Stimulated activated CD4-positive, alpha-beta T cell treated with anti-CD3 and anti-CD28 coated beads, TNF-alpha, amount 100 ng/mL, for 48 hours (primary cell): ENCODE results near the gene SLC34A3.
A peak's percentile ranks its signal among the peaks of the same experiment; 100 is the strongest.

Experiments used
- DNase-seq, 3 donors: peaks; one replicate each; pipeline ENCODE4 v3.0.0-alpha.2; 2020; ENCODE audit warnings: low read depth in 3 of 3

SLC34A3 gene

GRCh38 chr9:137217276-137218211 is 13.2 kb upstream of the SLC34A3 start:
- DNase-seq: no peak

- DNase-seq: no peak
Observed at GRCh38 chr9:137218212-137218753, 12.4 kb upstream of the SLC34A3 start.

GRCh38 chr9:137218754-137219271 is 11.9 kb upstream of the SLC34A3 start:
- no peak for DNase-seq

- no peak for DNase-seq
Observed at GRCh38 chr9:137219757-137220316, 10.9 kb upstream of the SLC34A3 start.

- no peak for DNase-seq
Observed at GRCh38 chr9:137220317-137221094, 10.2 kb upstream of the SLC34A3 start.

GRCh38 chr9:137221095-137221505 is 9.6 kb upstream of the SLC34A3 start:
- no peak for DNase-seq

GRCh38 chr9:137221506-137222111 is 9.1 kb upstream of the SLC34A3 start:
- no peak for DNase-seq

GRCh38 chr9:137222190-137223077 is 8.3 kb upstream of the SLC34A3 start, which contains the start of gene RNF208:
Gene RNF208, minus strand, starts transcription at chr9:137222240. Its CDS starts 1,028 bp downstream, at chr9:137221212.
- no peak for DNase-seq

GRCh38 chr9:137223078-137223970 is 7.4 kb upstream of the SLC34A3 start:
- DNase-seq: peak; percentile 99

GRCh38 chr9:137224830-137225694 is 5.6 kb upstream of the SLC34A3 start, which contains the start of gene CYSRT1:
Gene CYSRT1, plus strand, starts transcription at chr9:137225174. Its CDS starts 448 bp downstream, at chr9:137225622.
- no peak for DNase-seq

GRCh38 chr9:137225699-137226331 is 4.9 kb upstream of the SLC34A3 start:
- no peak for DNase-seq

GRCh38 chr9:137226338-137227053 is 4.2 kb upstream of the SLC34A3 start:
- no peak for DNase-seq

GRCh38 chr9:137227054-137227852 is 3.4 kb upstream of the SLC34A3 start, which contains the start of gene RNF224:
Gene RNF224, plus strand, starts transcription at chr9:137227502. Its CDS starts 834 bp downstream, at chr9:137228336.
- DNase-seq: peak; percentile 60 to 77 (median 70)

GRCh38 chr9:137227853-137228505 is 2.7 kb upstream of the SLC34A3 start:
- DNase-seq: no peak

- no peak for DNase-seq
Observed at GRCh38 chr9:137228506-137228967, 2.2 kb upstream of the SLC34A3 start.
